GM06990 (cell line): ENCODE results near the gene ATM.

Experiments used
- DNase-seq: peaks from one replicate; pipeline ENCODE4 v3.0.0-alpha.2; 2011; ENCODE audit not compliant: insufficient read length; ENCODE audit errors: extremely low read depth
- H3K27me3 ChIP-seq: replicated peaks from 2 replicates; pipeline ENCODE4 v1.6.0; 2011; ENCODE audit warnings: low read length; ENCODE audit not compliant: control insufficient read depth, insufficient read depth
- H3K36me3 ChIP-seq: 2 replicates; pipeline ENCODE4 v1.5.1; 2011; ENCODE audit warnings: low read length; ENCODE audit not compliant: control insufficient read depth, insufficient read depth
- H3K4me3 ChIP-seq: replicated peaks from 2 replicates; pipeline ENCODE4 v1.5.1; 2011; ENCODE audit warnings: low read depth, mild to moderate bottlenecking, control low read depth, low read length
- CTCF ChIP-seq: IDR thresholded peaks from 2 replicates; pipeline ENCODE4 v1.5.1; 2011; ENCODE audit warnings: low read length, control low read depth, mild to moderate bottlenecking, inconsistent platforms; ENCODE audit not compliant: insufficient read depth, poor library complexity, severe bottlenecking

Gene ATM

DNA sequence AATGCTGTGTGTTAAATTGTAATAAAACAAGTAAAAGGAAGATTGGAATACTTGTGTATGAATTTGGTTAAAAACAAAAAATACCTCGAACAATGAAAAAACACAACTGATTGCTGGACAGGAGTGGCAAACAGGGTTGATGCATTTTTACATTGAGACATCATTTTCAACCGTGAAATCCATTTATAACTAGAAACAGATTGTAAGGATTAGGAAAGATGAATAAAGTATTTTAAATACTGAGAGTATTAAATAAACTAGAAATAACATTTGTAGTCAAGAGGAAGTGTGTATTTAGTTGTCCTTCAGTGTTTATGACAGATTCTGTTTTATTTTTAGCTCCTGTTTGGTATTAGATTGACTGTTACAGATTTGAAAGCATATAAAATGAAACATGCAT is 5.4 kb downstream of the ATM start:
- TF ChIP-seq CTCF, result no peak
- H3K27me3 ChIP-seq, result no peaks in the 10 kb centered on the region

DNA sequence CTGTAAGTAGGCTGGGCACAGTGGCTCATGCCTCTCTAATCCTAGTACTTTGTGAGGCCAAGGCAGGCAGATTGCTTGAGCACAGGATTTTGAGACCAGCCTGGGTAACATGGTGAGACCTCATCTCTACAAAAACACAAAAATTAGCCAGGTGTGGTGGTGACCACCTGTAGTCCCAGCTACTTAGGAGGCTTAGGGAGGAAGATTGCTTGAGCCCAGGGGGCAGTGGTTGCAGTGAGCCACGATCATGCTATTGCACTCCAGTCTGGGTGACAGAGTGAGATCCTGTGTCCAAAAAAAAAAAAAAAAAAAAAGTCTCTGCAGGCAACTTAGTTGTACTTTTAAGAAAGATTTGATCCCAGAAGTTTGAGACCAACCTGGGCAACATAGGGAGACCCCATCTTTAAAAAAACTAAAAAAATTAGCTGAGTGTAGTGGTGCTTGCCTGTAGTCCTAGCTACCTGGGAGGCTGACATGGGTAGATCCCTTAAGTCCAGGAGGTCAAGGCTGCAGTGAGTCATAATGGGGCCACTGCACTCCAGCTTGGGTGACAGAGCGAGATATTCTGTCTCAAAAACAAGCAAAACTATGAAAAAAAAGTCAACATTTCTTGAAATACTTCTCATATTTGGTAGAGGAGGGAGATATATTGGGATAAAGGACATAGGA is 10.5 kb downstream of the ATM start:
- Histone ChIP-seq H3K27me3 (no peaks in the 10 kb centered on the region), H3K36me3 (no peaks in the 10 kb centered on the region; the same call in none of the 2 replicates), H3K4me3 (no peak overlapping the region)
- TF ChIP-seq CTCF, result no peak
- DNase-seq, result no peak

More for the DNA sequence above, 5.4 kb downstream of the ATM start:
- Histone ChIP-seq H3K4me3 (no peak overlapping the region), H3K36me3 (no peaks in the 10 kb centered on the region; the same call in none of the 2 replicates)
- DNase-seq, result no peak

GRCh38 chr11:108235192-108235591 is 12.3 kb downstream of the ATM start:
- Histone ChIP-seq H3K4me3 (no peak overlapping the region), H3K36me3 (no peaks in the 10 kb centered on the region; the same call in none of the 2 replicates), H3K27me3 (no peaks in the 10 kb centered on the region)
- no peak for DNase-seq
- TF ChIP-seq CTCF, result no peak

DNA sequence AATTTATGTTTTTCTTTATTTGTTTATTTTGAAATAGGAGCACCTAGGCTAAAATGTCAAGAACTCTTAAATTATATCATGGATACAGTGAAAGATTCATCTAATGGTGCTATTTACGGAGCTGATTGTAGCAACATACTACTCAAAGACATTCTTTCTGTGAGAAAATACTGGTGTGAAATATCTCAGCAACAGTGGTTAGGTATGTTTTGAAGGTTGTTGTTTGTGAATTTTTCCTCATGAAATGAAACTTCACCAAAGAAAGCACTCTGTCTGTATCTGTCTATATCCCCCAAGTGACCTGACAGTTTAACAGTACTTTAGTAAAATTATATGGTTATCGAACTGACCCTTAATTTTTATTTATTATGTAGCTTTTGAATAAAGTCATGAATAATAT is 12.8 kb downstream of the ATM start:
- no peak for TF ChIP-seq CTCF
- DNase-seq, result no peak
- H3K27me3 ChIP-seq, result no peaks in the 10 kb centered on the region
- H3K36me3 ChIP-seq, result no peaks in the 10 kb centered on the region; the same call in none of the 2 replicates
- no peak overlapping the region for H3K4me3 ChIP-seq

DNA sequence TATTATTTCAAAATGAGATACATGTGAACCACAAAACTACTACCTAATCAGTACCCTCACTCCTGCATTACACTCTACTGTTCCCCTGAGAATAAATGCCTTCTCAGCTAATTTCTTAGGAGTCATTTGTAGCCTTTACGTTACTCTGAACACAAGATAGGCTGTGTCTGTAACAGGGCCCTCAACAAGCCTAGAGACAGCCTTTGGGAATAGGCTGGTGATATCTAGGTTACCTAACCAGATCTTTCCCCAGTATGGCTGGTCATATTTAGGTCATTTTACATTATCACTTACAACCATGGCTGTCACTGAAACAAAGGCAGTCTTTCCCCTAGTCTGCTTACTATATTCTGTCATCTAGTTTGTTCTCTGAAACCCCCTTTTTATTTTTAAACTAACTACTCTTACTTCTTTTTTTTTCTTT is 14.2 kb downstream of the ATM start:
- no peaks in the 10 kb centered on the region for H3K27me3 ChIP-seq
- TF ChIP-seq CTCF, result no peak
- no peak for DNase-seq
- H3K4me3 ChIP-seq, result no peak overlapping the region
- no peaks in the 10 kb centered on the region; the same call in none of the 2 replicates for H3K36me3 ChIP-seq
